Erythroblast (primary cell): ENCODE data around the gene NTRK2.

Source experiments
- GATA1 ChIP-seq: IDR thresholded peaks from 2 replicates; pipeline ENCODE4 v1.6.1; 2011; ENCODE audit warnings: low read depth, mild to moderate bottlenecking, control low read depth, low read length, moderate library complexity
- POLR2A ChIP-seq: IDR thresholded peaks from 2 replicates; pipeline ENCODE4 v1.6.1; 2011; ENCODE audit warnings: mild to moderate bottlenecking, low read length

GRCh38 chr9:84652496-84653120 is 16.9 kb upstream of the NTRK2 start:
- TF ChIP-seq POLR2A (no peak), GATA1 (no peak)
